B cell (primary cell): ENCODE data around the gene RBM22. TPM values are rescaled to one million over a fixed set of nuclear protein-coding genes. Genes with fewer than 3 reads are reported as not detected.
"Not testable (repeated sequence)": the region's sequence is repeated elsewhere in the genome, so short reads cannot be mapped to it uniquely, and the experiment has no call there.

Experiments used
- ATAC-seq: fragments of 200-7000 bp; cut with Tn5 transposase; one replicate; pipeline ENCODE4 v1.10.0; 2021; ENCODE audit warnings: low read depth, mild to moderate bottlenecking, moderate number of reproducible peaks, moderate library complexity
- CTCF ChIA-PET: fragments of 350-600 bp; sonication (Branson Sonifier 250); formaldehyde crosslinking; loops from one replicate; lab custom pipeline; 2021; ENCODE audit warnings: antibody characterized with exemption, inconsistent platforms; lab: Charles Lee
- POLR2A ChIA-PET: fragments of 350-600 bp; sonication (Branson Sonifier 250); formaldehyde crosslinking; loops from one replicate; lab custom pipeline; 2021; ENCODE audit warnings: antibody characterized with exemption; lab: Charles Lee
- DNase-seq: peaks from one replicate; pipeline ENCODE4 v3.0.0; 2013
- H2AFZ ChIP-seq: 2 replicates; pipeline ENCODE4 v1.6.1; 2012; ENCODE audit warnings: mild to moderate bottlenecking, low read depth, low read length; ENCODE audit not compliant: insufficient read depth, poor library complexity, severe bottlenecking
- H3K27ac ChIP-seq, 2 donors: 1 replicate in 1 of 2; 2 replicates in 1 of 2; pipeline ENCODE4 v1.5.1; 2012 to 2013; ENCODE audit warnings: low read length in 2 of 2, mild to moderate bottlenecking in 2 of 2, moderate library complexity in 1 of 2
- H3K27me3 ChIP-seq, 4 experiments: fragments of 200-600 bp in 1 of 4; sonication (generic) in 1 of 4; replicated peaks in 1 of 4; 1 replicate in 2 of 4; 2 replicates in 2 of 4; pipeline versions ENCODE4 v1.6.1 to v1.7.0; 2013 to 2016; ENCODE audit warnings: low read length in 3 of 4, mild to moderate bottlenecking in 2 of 4, mixed read lengths in 1 of 4, moderate library complexity in 1 of 4; ENCODE audit not compliant: insufficient read depth in 4 of 4, control insufficient read depth in 3 of 4; ENCODE audit errors: control extremely low read depth in 1 of 4
- H3K36me3 ChIP-seq, 2 experiments: replicated peaks in 1 of 2; 1 replicate in 1 of 2; 2 replicates in 1 of 2; pipeline versions ENCODE4 v1.6.1 to v1.7.1; 2013; ENCODE audit warnings: low read length in 1 of 2; ENCODE audit not compliant: insufficient read depth in 2 of 2, control insufficient read depth in 1 of 2; ENCODE audit errors: control extremely low read depth in 1 of 2, extremely low read depth in 1 of 2
- H3K4me1 ChIP-seq, 2 donors: fragments of 200-600 bp in 1 of 2; sonication (generic) in 1 of 2; 1 replicate in 1 of 2; 2 replicates in 1 of 2; pipeline versions ENCODE4 v1.5.1 to v1.6.1; 2013 to 2017; ENCODE audit warnings: low read length in 2 of 2; ENCODE audit not compliant: control insufficient read depth in 2 of 2, insufficient read depth in 2 of 2
- H3K4me2 ChIP-seq: replicated peaks from 2 replicates; pipeline ENCODE3; 2012; ENCODE audit warnings: mild to moderate bottlenecking, low read depth, low read length; ENCODE audit not compliant: poor library complexity, severe bottlenecking
- H3K4me3 ChIP-seq, 5 experiments: fragments of 200-600 bp in 1 of 5; sonication (generic) in 1 of 5; 1 replicate in 3 of 5; 2 replicates in 2 of 5; pipeline versions ENCODE4 v1.5.1 to v1.7.0; 2011 to 2016; ENCODE audit warnings: low read length in 4 of 5, mild to moderate bottlenecking in 4 of 5, low read depth in 2 of 5, control low read depth in 1 of 5, moderate library complexity in 1 of 5; ENCODE audit not compliant: insufficient read depth in 1 of 5; ENCODE audit errors: control extremely low read depth in 1 of 5, extremely low read depth in 1 of 5
- H3K79me2 ChIP-seq: fragments of 200-600 bp; sonication (generic); one replicate; pipeline ENCODE4 v1.6.0; 2016; ENCODE audit warnings: low read length; ENCODE audit not compliant: control insufficient read depth, insufficient read depth
- H3K9ac ChIP-seq: fragments of 200-600 bp; sonication (generic); 2 replicates; pipeline ENCODE4 v1.6.1; 2017; ENCODE audit warnings: mild to moderate bottlenecking, low read length, moderate library complexity
- H3K9me3 ChIP-seq, 3 donors: one replicate each; pipeline versions ENCODE4 v1.6.1 to v1.7.1; 2013; ENCODE audit warnings: low read length in 2 of 3; ENCODE audit not compliant: control insufficient read depth in 2 of 3, insufficient read depth in 1 of 3; ENCODE audit errors: control extremely low read depth in 1 of 3
- H4K20me1 ChIP-seq: 2 replicates; pipeline ENCODE4 v1.6.0; 2012; ENCODE audit warnings: mild to moderate bottlenecking, low read length; ENCODE audit not compliant: insufficient read depth, control insufficient read depth, poor library complexity, severe bottlenecking
- H3K27ac Mint-ChIP-seq: one replicate; pipeline ENCODE4 v1.8.0; 2021; ENCODE audit warnings: mixed read lengths
- H3K27me3 Mint-ChIP-seq: one replicate; pipeline ENCODE4 v1.8.0; 2021; ENCODE audit warnings: mixed read lengths
- H3K4me1 Mint-ChIP-seq: one replicate; pipeline ENCODE4 v1.8.0; 2021; ENCODE audit warnings: mixed read lengths
- H3K4me3 Mint-ChIP-seq: one replicate; pipeline ENCODE4 v1.8.0; 2021; ENCODE audit warnings: mixed read lengths
- H3K9me3 Mint-ChIP-seq: one replicate; pipeline ENCODE4 v1.8.0; 2022; ENCODE audit warnings: mixed read lengths; ENCODE audit not compliant: insufficient read depth
- CTCF ChIP-seq: fragments of 200-600 bp; IDR thresholded peaks from one replicate; pipeline ENCODE4 v1.8.0; 2022; ENCODE audit warnings: antibody characterized with exemption, mild to moderate bottlenecking
- EZH2 ChIP-seq: IDR thresholded peaks from 2 replicates; pipeline ENCODE4 v1.6.1; 2012; ENCODE audit warnings: borderline replicate concordance, low read depth, mild to moderate bottlenecking, moderate library complexity, low read length; ENCODE audit not compliant: insufficient read depth, poor library complexity, severe bottlenecking
- WGBS: methylation state at CpG from one replicate; pipeline ENCODE4 v1.1.5; 2013; ENCODE audit warnings: missing lambda C conversion rate; ENCODE audit not compliant: insufficient coverage; 5-methylcytosine and 5-hydroxymethylcytosine counted together
- intact Hi-C: fragments of 100-400 bp; cut with micrococcal nuclease; formaldehyde crosslinking; loops from one replicate; pipeline ENCODE4 v1.10.0; 2022
- polyA plus RNA-seq: library from polyadenylated mRNA; depleted of rRNA; stranded (reverse); fragments of >200 nt; gene quantifications from 2 replicates; pipeline ENCODE4 v1.2.3, GENCODE V29; 2012
- total RNA-seq, 2 donors: library from RNA; stranded (reverse); fragments of 120-200 nt in 1 of 2; gene quantifications; 1 replicate in 1 of 2; 2 replicates in 1 of 2; pipeline versions ENCODE4 v1.2.3 to v1.2.4, GENCODE V29; 2013 to 2022

The RBM22 gene
- total and polyA plus RNA-seq, 2 donors (not counting 1 experiment from before 2014, with no cell fraction given) = 70.6 to 89.4 TPM

GRCh38 chr5:150750469-150750868 is 49.6 kb upstream of the RBM22 start:
- Histone ChIP-seq H3K4me2 (no peak overlapping the region), H3K9me3 (no peaks in the 10 kb centered on the region), H3K9ac (no peak overlapping the region), H3K27me3 (no peaks in the 10 kb centered on the region), H3K79me2 (peaks cover 57% of the 10 kb centered on the region), H3K4me1 (peaks cover 0 to 10% of the 10 kb centered on the region in 2 donors), H3K36me3 (peaks cover 24 to 46% of the 10 kb centered on the region in 2 experiments), H2AFZ (no peak overlapping the region), H4K20me1 (peaks cover 17% of the 10 kb centered on the region), H3K4me3 (no peak overlapping the region), H3K27ac (no peak overlapping the region)
- DNase-seq (no peak), ATAC-seq (no peak)
- Mint-ChIP-seq H3K27ac (no peak overlapping the region), H3K4me1 (peaks cover 36% of the 10 kb centered on the region), H3K27me3 (no peaks in the 10 kb centered on the region), H3K9me3 (no peaks in the 10 kb centered on the region), H3K4me3 (no peak overlapping the region)
- TF ChIP-seq CTCF (no peak), EZH2 (no peak)
- CTCF ChIA-PET = interaction anchor here (1.0 kb wide), 1 partner anchor 289 kb away, joined by 3 read pairs; no protein-coding TSS in a partner anchor
- POLR2A ChIA-PET = no interaction called here
- 100% methylated on average over 1 of the region's 2 CpGs for WGBS
- intact Hi-C loops = no loop called here

- Histone ChIP-seq H3K36me3 (peaks cover 0 to 13% of the 10 kb centered on the region in 2 experiments), H3K79me2 (peaks cover 42% of the 10 kb centered on the region), H4K20me1 (peaks cover 30% of the 10 kb centered on the region)
- ATAC-seq, POLR2A ChIA-PET, H3K4me1 ChIP-seq, H3K27ac Mint-ChIP-seq, H3K9me3 Mint-ChIP-seq, H3K4me2 ChIP-seq, DNase-seq, H3K9ac ChIP-seq, intact Hi-C loops, H3K27me3 ChIP-seq, H3K27ac ChIP-seq, H3K27me3 Mint-ChIP-seq, H3K9me3 ChIP-seq, H3K4me3 ChIP-seq, H2AFZ ChIP-seq, H3K4me3 Mint-ChIP-seq, CTCF ChIA-PET: not testable (repeated sequence)
- H3K4me1 Mint-ChIP-seq = peaks cover 18% of the 10 kb centered on the region
- 91% methylated on average over 5 of the region's 9 CpGs for WGBS
Measured at GRCh38 chr5:150743142-150743488, 42.3 kb upstream of the RBM22 start.

- H3K79me2 ChIP-seq = peaks cover 47% of the 10 kb centered on the region
- H2AFZ ChIP-seq, H3K27ac ChIP-seq, H3K9me3 ChIP-seq, ATAC-seq, H3K4me2 ChIP-seq, POLR2A ChIA-PET, H3K27ac Mint-ChIP-seq, H3K27me3 ChIP-seq, H3K4me3 ChIP-seq, DNase-seq, H3K4me1 ChIP-seq, H3K27me3 Mint-ChIP-seq, CTCF ChIA-PET, H3K4me3 Mint-ChIP-seq, H3K9ac ChIP-seq, intact Hi-C loops, H3K9me3 Mint-ChIP-seq: not testable (repeated sequence)
- H3K36me3 ChIP-seq = peaks cover 0 to 13% of the 10 kb centered on the region in 2 experiments
- H4K20me1 ChIP-seq = peaks cover 34% of the 10 kb centered on the region
- peaks cover 21% of the 10 kb centered on the region for H3K4me1 Mint-ChIP-seq
- 100% methylated on average over 5 of the region's 18 CpGs for WGBS
Measured at GRCh38 chr5:150742455-150743141, 41.7 kb upstream of the RBM22 start.
